IPS-NIHi7 (cell line): ENCODE results near the gene SETD4.
"Not testable (repeated sequence)": the region's sequence is repeated elsewhere in the genome, so short reads cannot be mapped to it uniquely, and the experiment has no call there.

Experiments used
- DNase-seq: peaks from one replicate; pipeline ENCODE4 v3.0.0; 2012; ENCODE audit warnings: mixed read lengths; ENCODE audit errors: extremely low spot score

The SETD4 gene

GRCh38 chr21:36060159-36060921 is at the start of gene SETD4:
Gene SETD4 (minus strand): TSS chr21:36060526. CDS start chr21:36058888, 1,638 bp downstream.
- DNase-seq = peak; percentile 98

GRCh38 chr21:36109868-36110267 is 49.5 kb upstream of the SETD4 start:
- DNase-seq = no peak

- DNase-seq = no peak
Observed at GRCh38 chr21:36105327-36105842, 45.1 kb upstream of the SETD4 start.

GRCh38 chr21:36104317-36105300 is 44.3 kb upstream of the SETD4 start:
- peak; percentile 40 for DNase-seq

- no peak for DNase-seq
Observed at GRCh38 chr21:36103434-36103833, 43.1 kb upstream of the SETD4 start.

- DNase-seq = no peak
Observed at GRCh38 chr21:36100971-36101641, 40.8 kb upstream of the SETD4 start.

GRCh38 chr21:36099695-36100211 is 39.4 kb upstream of the SETD4 start:
- DNase-seq = not testable (repeated sequence)

- no peak for DNase-seq
Observed at GRCh38 chr21:36099000-36099399, 38.7 kb upstream of the SETD4 start.

- DNase-seq = no peak
Observed at GRCh38 chr21:36098182-36098532, 37.8 kb upstream of the SETD4 start.

- DNase-seq = no peak
Observed at GRCh38 chr21:36097427-36098181, 37.3 kb upstream of the SETD4 start.

- DNase-seq = no peak
Observed at GRCh38 chr21:36096398-36097290, 36.3 kb upstream of the SETD4 start.

- DNase-seq = no peak
Observed at GRCh38 chr21:36093512-36093911, 33.2 kb upstream of the SETD4 start.

GRCh38 chr21:36092681-36093080 is 32.4 kb upstream of the SETD4 start:
- DNase-seq = no peak

- DNase-seq = no peak
Observed at GRCh38 chr21:36089946-36090345, 29.6 kb upstream of the SETD4 start.

GRCh38 chr21:36087362-36088138 is 27.2 kb upstream of the SETD4 start:
- peak; percentile 39 for DNase-seq

- no peak for DNase-seq
Observed at GRCh38 chr21:36082237-36082664, 21.9 kb upstream of the SETD4 start.

- no peak for DNase-seq
Observed at GRCh38 chr21:36080386-36080785, 20.1 kb upstream of the SETD4 start.

GRCh38 chr21:36079671-36080070 is 19.3 kb upstream of the SETD4 start:
- no peak for DNase-seq
